ENCODE data around the gene QRICH2. TPM values are rescaled to one million over a fixed set of nuclear protein-coding genes. Genes with fewer than 3 reads are reported as not detected.

QRICH2 gene
- total RNA-seq, 4 donors from 2014 or later, result 2.0 to 8.4 (median 5.2) TPM

GRCh38 chr17:76329664-76330063 lies 21.6 kb upstream of the QRICH2 start:
- no peaks in the 10 kb centered on the region for H3K27me3 ChIP-seq
- H3K27ac ChIP-seq, result no peak overlapping the region
- H3K36me3 ChIP-seq, result peaks cover 0 to 41% (median 0%) of the 10 kb centered on the region in 3 donors
- H3K4me3 ChIP-seq, result no peak overlapping the region
- H3K4me1 ChIP-seq, result peaks cover 0 to 10% (median 4%) of the 10 kb centered on the region in 4 donors
- no peak for TF ChIP-seq CTCF (IDR thresholded peaks at IDR 0.05)
- TF ChIP-seq EP300 (IDR thresholded peaks at IDR 0.05), result no peak
- TF ChIP-seq POLR2A (IDR thresholded peaks at IDR 0.05), result no peak
- no peaks in the 10 kb centered on the region for H3K9me3 ChIP-seq
- no peak for DNase-seq (ENCODE audit: low spot score in 2 of 2)
- WGBS, 2 donors, result 79 to 80% methylated on average over 8 of the region's 8 CpGs

DNA sequence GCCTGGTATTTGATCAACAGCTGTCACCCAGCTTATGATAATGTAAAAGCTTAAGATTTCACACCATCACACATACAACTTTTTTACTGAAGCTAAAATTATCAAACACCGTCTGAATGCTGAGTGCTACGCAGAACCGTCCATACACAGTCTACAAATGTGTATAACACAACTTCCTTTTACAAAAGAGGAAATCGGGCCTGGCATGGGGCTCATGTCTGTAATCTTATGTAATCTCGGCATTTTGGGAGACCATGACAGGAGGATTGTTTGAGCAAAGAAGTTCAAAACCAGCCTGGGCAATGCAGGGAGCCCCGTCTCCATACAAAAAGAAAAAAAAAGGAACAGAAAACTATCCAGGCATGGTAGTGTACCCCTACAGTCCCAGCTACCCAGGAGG lies 19.6 kb upstream of the QRICH2 start:
- Histone ChIP-seq H3K4me1 (peaks cover 0 to 10% (median 0%) of the 10 kb centered on the region in 4 donors), H3K27ac (no peak overlapping the region), H3K27me3 (no peaks in the 10 kb centered on the region), H3K4me3 (no peak overlapping the region), H3K9me3 (no peaks in the 10 kb centered on the region), H3K36me3 (peaks cover 0 to 43% (median 0%) of the 10 kb centered on the region in 3 donors)
- no peak for DNase-seq (ENCODE audit: low spot score in 2 of 2)
- TF ChIP-seq CTCF (IDR thresholded peaks at IDR 0.05) (no peak), POLR2A (IDR thresholded peaks at IDR 0.05) (no peak), EP300 (IDR thresholded peaks at IDR 0.05) (no peak)
- 82% methylated on average over 6 of the region's 6 CpGs for WGBS, 2 donors

GRCh38 chr17:76326306-76326705 lies 18.2 kb upstream of the QRICH2 start:
- TF ChIP-seq POLR2A (IDR thresholded peaks at IDR 0.05), result no peak
- TF ChIP-seq EP300 (IDR thresholded peaks at IDR 0.05), result no peak
- TF ChIP-seq CTCF (IDR thresholded peaks at IDR 0.05), result no peak
- Histone ChIP-seq H3K36me3 (peaks cover 0 to 48% (median 0%) of the 10 kb centered on the region in 3 donors), H3K9me3 (no peaks in the 10 kb centered on the region), H3K4me1 (peaks cover 0 to 6% (median 0%) of the 10 kb centered on the region in 4 donors), H3K27me3 (no peaks in the 10 kb centered on the region), H3K27ac (no peak overlapping the region), H3K4me3 (no peak overlapping the region)
- 70 to 85% methylated on average over 1 of the region's 1 CpG for WGBS, 2 donors
- no peak for DNase-seq (ENCODE audit: low spot score in 2 of 2)

DNA sequence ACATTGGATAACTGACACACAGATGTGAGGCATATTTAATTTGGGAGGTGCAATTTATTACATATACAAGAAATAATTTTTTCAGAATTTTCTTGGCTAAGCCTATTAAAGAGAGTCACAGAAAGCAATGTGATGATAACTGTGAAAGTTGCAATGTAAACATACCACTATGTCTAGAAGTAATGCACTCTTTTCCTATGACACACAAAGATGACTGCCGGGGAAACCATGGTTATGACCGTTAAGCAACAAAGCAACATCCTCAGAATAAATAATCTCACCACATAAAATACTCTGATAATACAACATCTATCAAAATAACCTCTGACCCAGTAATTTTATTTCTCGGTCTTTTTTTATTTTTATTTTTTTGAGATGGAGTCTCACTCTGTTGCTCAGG lies 10.5 kb upstream of the QRICH2 start:
- Histone ChIP-seq H3K4me3 (no peak overlapping the region), H3K9me3 (no peaks in the 10 kb centered on the region), H3K4me1 (no peaks in the 10 kb centered on the region), H3K27me3 (no peaks in the 10 kb centered on the region), H3K27ac (no peak overlapping the region), H3K36me3 (peaks cover 0 to 57% (median 0%) of the 10 kb centered on the region in 3 donors)
- 87 to 89% methylated on average over 3 of the region's 3 CpGs for WGBS, 2 donors
- DNase-seq (ENCODE audit: low spot score in 2 of 2), result no peak
- TF ChIP-seq CTCF (IDR thresholded peaks at IDR 0.05) (no peak), EP300 (IDR thresholded peaks at IDR 0.05) (no peak), POLR2A (IDR thresholded peaks at IDR 0.05) (no peak)

GRCh38 chr17:76317535-76317934 lies 9.5 kb upstream of the QRICH2 start:
- Histone ChIP-seq H3K36me3 (peaks cover 0 to 63% (median 0%) of the 10 kb centered on the region in 3 donors), H3K27ac (no peak overlapping the region), H3K4me3 (no peak overlapping the region), H3K4me1 (no peaks in the 10 kb centered on the region), H3K27me3 (no peaks in the 10 kb centered on the region), H3K9me3 (no peaks in the 10 kb centered on the region)
- TF ChIP-seq EP300 (IDR thresholded peaks at IDR 0.05) (no peak), POLR2A (IDR thresholded peaks at IDR 0.05) (no peak), CTCF (IDR thresholded peaks at IDR 0.05) (no peak)
- 85 to 87% methylated on average over 2 of the region's 2 CpGs for WGBS, 2 donors
- no peak for DNase-seq (ENCODE audit: low spot score in 2 of 2)

Measured in tibial nerve (tissue), 4 donors.